ENCODE data around the gene CEP85.

The CEP85 gene

DNA sequence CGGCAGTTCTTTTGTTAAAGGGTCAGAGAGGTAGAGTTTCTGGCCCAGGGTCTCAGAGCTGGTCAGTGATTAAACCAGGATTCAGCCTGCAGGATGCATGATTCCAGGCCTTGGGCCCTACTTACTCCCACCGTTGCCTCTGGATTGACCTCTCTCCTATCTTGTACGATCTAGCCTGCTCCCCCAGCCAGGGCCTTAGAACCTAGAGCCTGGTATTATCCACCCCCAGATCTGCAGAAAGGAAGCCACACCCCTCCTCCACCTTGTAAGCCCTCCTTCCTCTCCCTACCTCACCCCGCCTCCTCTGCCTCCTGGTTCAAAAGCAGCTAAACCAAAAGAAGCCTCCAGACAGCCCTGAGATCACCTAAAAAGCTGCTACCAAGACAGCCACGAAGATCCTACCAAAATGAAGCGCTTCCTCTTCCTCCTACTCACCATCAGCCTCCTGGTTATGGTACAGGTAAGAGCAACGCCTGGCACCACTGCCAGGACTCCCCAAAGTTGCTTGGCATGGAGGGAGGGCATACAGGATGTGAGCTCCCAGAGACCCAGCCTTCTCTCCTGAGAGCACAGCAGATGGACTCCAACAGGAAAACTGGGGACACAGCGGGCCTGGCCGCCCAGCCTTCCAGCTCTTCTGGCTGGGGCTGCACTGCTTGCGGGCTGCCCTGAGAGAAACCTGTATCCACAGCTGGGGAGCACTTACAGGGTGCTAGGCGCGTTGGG lies 83.8 kb downstream of the CEP85 start, which contains the start of gene CD52:
TSS of gene CD52 (plus strand) at position 347 of the 726 bp plus-strand sequence. CDS start at position 407, 60 bp downstream.
- DNase-seq: peak; percentile 79

DNA sequence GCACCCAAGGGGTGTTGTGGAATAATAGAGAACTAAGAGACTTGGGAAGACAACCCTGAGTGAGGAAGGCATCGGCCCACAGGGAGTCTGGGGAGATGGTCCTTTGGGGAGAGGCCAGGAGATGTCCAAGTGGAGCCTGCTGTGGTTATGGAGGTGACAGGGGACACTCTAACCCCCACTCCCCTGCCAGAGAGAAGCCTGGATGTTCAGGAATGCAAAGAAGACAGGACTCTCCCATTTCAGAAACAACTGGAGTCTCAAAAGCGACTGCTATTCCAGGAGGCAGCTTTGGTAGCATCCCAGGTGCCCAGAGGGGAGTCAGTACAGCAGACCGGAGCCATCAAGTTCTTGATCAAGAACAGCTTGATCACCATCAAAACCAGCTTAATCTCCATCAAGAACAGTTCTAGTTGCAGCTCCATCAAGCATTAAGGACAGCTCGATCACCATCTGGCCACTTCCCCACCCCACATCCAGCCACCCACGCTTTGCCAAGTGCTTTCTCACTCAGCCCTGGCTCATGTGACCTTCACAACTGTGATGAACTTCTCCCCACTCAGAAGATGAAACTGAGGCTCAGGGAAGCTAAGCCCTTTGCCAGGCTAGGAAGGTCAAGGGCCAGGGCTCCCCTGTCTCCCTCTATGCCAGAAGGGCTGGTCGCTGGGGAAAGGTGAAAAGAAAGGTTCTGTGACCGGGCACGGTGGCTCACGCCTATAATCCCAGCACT lies 84.5 kb downstream of the CEP85 start:
- no peak for DNase-seq

DNA sequence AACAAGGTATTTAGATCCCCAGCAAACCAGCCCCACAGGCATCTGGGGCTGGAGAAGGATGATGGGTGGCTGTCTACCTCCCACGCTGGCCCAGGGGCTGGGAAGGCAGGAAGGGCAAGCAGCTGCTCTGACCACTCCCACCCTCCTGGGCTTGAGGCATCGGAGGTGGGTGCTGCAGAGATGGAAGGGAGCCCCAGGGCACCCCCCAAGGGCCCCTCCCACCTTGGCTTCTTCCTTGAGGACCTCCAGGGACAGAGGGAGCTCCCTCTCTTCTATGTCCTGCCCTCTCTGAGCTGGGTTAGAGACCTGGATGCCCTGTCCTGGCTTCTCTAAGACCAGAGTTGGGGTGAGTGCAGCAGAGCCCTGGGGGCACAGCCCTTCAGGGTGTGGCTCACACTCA lies 86.9 kb downstream of the CEP85 start:
- no peak for DNase-seq

DNA sequence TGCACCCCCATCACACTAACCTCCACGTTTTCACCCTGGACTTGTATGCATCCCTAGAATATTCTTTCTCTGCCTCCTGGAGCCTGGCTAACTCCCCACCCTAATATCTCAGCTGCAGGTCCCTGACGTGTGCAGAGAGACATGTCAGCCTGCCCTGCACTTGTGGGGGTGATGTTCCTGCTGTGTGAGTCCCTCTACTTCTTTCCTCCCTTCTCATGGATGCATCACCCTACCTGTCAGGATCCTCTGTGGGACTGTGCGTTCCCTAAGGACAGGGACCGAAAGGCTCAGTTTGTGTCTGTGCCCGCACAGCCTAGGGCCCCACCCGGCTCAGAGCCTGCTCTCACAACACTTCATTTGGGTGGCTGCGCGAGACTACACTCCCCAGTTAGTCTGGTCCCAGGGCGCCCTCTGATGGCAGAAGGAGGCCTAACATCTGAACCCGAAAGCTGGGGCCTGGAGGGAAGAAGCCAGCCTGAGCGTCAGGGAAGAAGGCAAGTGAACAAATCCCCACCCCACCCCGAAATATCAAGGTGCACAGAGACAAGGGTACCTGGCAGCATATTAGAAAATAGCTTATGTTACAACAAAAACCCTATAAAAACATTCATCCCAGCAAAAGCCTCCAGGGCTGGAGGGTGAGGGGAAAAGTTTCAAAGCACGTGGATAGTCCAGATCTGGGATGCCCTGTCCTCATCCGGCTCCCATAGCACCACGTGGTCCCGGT lies 87.5 kb downstream of the CEP85 start:
- peak; percentile 76 for DNase-seq

DNA sequence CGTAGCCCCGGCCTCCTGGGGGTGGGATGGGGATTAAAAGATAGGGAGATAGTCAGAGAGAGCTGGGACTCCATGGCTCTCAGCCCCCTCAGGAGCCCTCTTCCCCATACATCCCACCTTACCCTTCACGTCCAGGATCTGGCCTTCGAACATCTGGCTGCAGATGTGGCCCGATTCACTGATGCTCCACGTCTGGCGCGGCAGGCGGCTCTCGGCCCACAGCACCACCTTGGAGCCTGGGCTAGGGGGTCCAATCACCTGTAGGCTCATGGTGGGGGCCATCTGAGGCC lies 88.0 kb downstream of the CEP85 start:
- no peak for DNase-seq

DNA sequence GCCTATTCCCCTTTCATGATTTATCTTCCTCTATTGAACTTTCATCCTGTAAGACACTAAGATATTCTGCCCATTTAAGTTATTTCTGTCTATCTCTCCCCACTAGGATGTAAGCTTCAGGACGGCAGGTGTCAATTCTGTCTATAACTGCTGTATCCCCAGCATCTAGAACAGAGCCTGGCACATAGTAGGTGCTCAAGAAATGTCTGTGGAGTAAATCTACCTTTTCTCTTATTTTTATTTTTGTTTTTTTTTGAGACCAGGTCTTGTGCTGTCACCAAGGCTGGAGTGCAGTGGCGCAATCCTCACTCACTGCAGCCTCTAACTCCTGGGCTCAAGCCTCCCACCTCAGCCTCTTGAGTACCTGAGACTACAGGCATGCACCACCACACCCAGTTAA lies 89.4 kb downstream of the CEP85 start:
- DNase-seq: no peak

DNA sequence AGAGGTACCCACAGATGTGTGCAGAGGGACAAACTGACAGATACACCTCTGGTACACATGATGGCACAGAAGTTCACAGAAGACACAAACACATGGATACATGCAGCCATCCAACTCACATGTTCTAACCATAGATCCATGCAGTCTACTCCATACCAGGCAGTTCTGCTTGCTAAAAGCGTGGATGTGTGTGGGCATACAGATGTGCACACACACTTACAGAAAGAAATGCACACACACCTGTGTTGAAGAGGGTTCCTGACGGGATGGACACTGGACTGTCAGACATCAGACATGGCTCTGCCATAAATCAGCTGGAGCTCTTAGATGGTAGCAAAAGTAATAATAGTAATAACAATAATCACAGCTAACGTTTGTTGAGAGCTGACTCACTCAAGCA lies 90.5 kb downstream of the CEP85 start:
- no peak for DNase-seq

DNA sequence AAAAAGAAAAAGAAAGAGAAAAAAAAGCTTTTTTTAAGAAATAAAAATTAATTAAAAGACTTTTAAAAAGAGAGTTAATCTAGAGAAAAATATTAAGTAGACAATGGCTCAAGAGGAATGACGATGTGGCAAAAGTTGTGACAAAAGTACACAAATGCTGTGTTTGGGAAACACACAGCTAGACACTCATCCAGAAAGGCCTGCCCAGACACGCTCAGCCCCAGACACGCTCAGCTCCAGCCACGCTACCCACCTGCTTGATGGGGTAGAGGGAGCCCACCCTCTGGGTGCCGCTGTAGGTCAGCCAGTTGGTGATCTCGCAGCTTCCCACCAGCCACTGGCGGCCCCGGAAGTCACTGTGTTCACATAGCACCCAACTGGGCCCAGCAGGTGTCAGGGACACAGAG lies 94.0 kb downstream of the CEP85 start:
- DNase-seq: no peak
